ENCODE results near the gene CREB5.

DNA sequence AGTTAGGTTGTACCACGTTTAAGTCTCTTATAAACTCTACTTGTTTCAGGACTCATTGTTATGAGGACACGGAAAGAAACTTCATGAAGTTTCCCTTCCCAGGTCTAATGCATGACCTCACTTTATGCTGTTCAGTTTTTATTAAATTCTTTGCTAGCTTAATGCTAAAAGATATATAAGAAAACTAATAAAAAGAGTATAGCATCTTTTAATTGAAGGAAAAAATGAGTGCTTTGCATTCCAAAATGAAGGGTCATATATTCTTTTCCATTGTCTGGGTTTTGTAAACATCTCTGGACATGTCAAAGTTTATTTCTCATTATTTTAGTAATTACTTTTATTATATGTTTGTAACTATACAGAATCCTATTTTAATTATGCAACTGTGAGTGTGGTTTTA is 255.8 kb downstream of the CREB5 start:
- TF ChIP-seq MYBL2 (CRISPR knock-in tag; IDR thresholded peaks at IDR 0.05) (no peak), MAX (CRISPR knock-in tag; IDR thresholded peaks at IDR 0.05) (no peak), RELA (CRISPR knock-in tag; IDR thresholded peaks at IDR 0.05; ENCODE audit: borderline replicate concordance) (no peak), CTCF (IDR thresholded peaks at IDR 0.05) (no peak), ZNF263 (CRISPR knock-in tag; IDR thresholded peaks at IDR 0.05; ENCODE audit: low read depth) (no peak), ESRRA (CRISPR knock-in tag; IDR thresholded peaks at IDR 0.05; ENCODE audit: borderline replicate concordance) (no peak), USF1 (CRISPR knock-in tag; IDR thresholded peaks at IDR 0.05) (no peak)
- TF ChIP-seq, protein P1, sequence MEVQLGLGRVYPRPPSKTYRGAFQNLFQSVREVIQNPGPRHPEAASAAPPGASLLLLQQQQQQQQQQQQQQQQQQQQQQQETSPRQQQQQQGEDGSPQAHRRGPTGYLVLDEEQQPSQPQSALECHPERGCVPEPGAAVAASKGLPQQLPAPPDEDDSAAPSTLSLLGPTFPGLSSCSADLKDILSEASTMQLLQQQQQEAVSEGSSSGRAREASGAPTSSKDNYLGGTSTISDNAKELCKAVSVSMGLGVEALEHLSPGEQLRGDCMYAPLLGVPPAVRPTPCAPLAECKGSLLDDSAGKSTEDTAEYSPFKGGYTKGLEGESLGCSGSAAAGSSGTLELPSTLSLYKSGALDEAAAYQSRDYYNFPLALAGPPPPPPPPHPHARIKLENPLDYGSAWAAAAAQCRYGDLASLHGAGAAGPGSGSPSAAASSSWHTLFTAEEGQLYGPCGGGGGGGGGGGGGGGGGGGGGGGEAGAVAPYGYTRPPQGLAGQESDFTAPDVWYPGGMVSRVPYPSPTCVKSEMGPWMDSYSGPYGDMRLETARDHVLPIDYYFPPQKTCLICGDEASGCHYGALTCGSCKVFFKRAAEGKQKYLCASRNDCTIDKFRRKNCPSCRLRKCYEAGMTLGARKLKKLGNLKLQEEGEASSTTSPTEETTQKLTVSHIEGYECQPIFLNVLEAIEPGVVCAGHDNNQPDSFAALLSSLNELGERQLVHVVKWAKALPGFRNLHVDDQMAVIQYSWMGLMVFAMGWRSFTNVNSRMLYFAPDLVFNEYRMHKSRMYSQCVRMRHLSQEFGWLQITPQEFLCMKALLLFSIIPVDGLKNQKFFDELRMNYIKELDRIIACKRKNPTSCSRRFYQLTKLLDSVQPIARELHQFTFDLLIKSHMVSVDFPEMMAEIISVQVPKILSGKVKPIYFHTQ (CRISPR knock-in tag; IDR thresholded peaks at IDR 0.05) = no peak
- TF ChIP-seq, protein P2, sequence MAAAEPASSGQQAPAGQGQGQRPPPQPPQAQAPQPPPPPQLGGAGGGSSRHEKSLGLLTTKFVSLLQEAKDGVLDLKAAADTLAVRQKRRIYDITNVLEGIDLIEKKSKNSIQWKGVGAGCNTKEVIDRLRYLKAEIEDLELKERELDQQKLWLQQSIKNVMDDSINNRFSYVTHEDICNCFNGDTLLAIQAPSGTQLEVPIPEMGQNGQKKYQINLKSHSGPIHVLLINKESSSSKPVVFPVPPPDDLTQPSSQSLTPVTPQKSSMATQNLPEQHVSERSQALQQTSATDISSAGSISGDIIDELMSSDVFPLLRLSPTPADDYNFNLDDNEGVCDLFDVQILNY (CRISPR knock-in tag; IDR thresholded peaks at IDR 0.05) = no peak
